Erythroblast (primary cell): ENCODE measurements around the gene DOCK2.

Experiments
- GATA1 ChIP-seq: IDR thresholded peaks from 2 replicates; pipeline ENCODE4 v1.6.1; 2011; ENCODE audit warnings: low read depth, mild to moderate bottlenecking, control low read depth, low read length, moderate library complexity
- POLR2A ChIP-seq: IDR thresholded peaks from 2 replicates; pipeline ENCODE4 v1.6.1; 2011; ENCODE audit warnings: mild to moderate bottlenecking, low read length

GRCh38 chr5:170039830-170040229 lies 402.8 kb downstream of the DOCK2 start:
- TF ChIP-seq POLR2A: no peak
- TF ChIP-seq GATA1: no peak
